WI38 (cell line): ENCODE results near the gene KIF26B.

Experiments
- H3K4me3 ChIP-seq: 2 replicates; pipeline ENCODE4 v1.5.1; 2011; ENCODE audit warnings: low read depth, mild to moderate bottlenecking, control low read depth, low read length
- CTCF ChIP-seq: IDR thresholded peaks from 2 replicates; pipeline ENCODE4 v1.5.1; 2012; ENCODE audit warnings: low read depth, mild to moderate bottlenecking, control low read depth, low read length

KIF26B gene

GRCh38 chr1:245365095-245366020, 210.6 kb downstream of the KIF26B start:
- H3K4me3 ChIP-seq, result no peak overlapping the region
- no peak for TF ChIP-seq CTCF

- TF ChIP-seq CTCF, result no peak
- H3K4me3 ChIP-seq, result no peak overlapping the region
These were observed 212.1 kb downstream of the KIF26B start for GRCh38 chr1:245366886-245367285.

GRCh38 chr1:245370175-245370825, 215.5 kb downstream of the KIF26B start:
- no peak overlapping the region for H3K4me3 ChIP-seq
- no peak for TF ChIP-seq CTCF

- no peak for TF ChIP-seq CTCF
- no peak overlapping the region for H3K4me3 ChIP-seq
These were observed 216.3 kb downstream of the KIF26B start for GRCh38 chr1:245370905-245371581.

GRCh38 chr1:245373131-245373530, 218.3 kb downstream of the KIF26B start:
- no peak for TF ChIP-seq CTCF
- H3K4me3 ChIP-seq, result no peak overlapping the region

- TF ChIP-seq CTCF, result no peak
These were observed 221.1 kb downstream of the KIF26B start for GRCh38 chr1:245375789-245376460.

More at GRCh38 chr1:245375789-245376460, 221.1 kb downstream of the KIF26B start:
- H3K4me3 ChIP-seq, result no peak overlapping the region
